ENCODE data around the gene STX1B. TPM values are rescaled to one million over a fixed set of nuclear protein-coding genes. Genes with fewer than 3 reads are reported as not detected.
"Not testable (repeated sequence)": the region's sequence is repeated elsewhere in the genome, so short reads cannot be mapped to it uniquely, and the experiment has no call there.

STX1B gene
- total and polyA plus RNA-seq, 5 experiments from 2014 or later = 0.07 to 3.9 (median 1.7) TPM; not detected in 1

- Mint-ChIP-seq H3K4me3 (peak overlapping the region in 2 of 10 donors; percentile 12 to 55), H3K27ac (peak overlapping the region in 4 of 10 donors; percentile 34 to 62 (median 48)), H3K9me3 (no peaks in the 10 kb centered on the region), H3K27me3 (no peaks in the 10 kb centered on the region), H3K4me1 (peaks cover 14 to 21% (median 19%) of the 10 kb centered on the region in 4 donors), H3K36me3 (peaks cover 0 to 7% (median 4%) of the 10 kb centered on the region in 3 donors)
- DNase-seq = peak in 9 of 10 donors; percentile 36 to 67 (median 52)
- POLR2A ChIA-PET = interaction anchor here (0.5 to 2.3 kb wide), 8 partner anchors 11 to 238 kb away, joined by 3 to 10 read pairs (median 4); partner anchors contain the start of gene FUS
- peak; percentile 93 to 98 for ATAC-seq
Observed at GRCh38 chr16:30941600-30942425, 68.6 kb downstream of the STX1B start.

- H3K27ac Mint-ChIP-seq, H3K27me3 Mint-ChIP-seq, ATAC-seq, H3K36me3 Mint-ChIP-seq, H3K4me3 Mint-ChIP-seq, H3K9me3 Mint-ChIP-seq, DNase-seq: not testable (repeated sequence)
- peaks cover 18 to 31% (median 29%) of the 10 kb centered on the region in 4 donors for H3K4me1 Mint-ChIP-seq
- POLR2A ChIA-PET = interaction anchor here (0.6 to 1.1 kb wide), 2 partner anchors 13 to 15 kb away, joined by 3 to 4 read pairs; no protein-coding TSS in a partner anchor
Observed at GRCh38 chr16:30939571-30939970, 70.9 kb downstream of the STX1B start.

Other genes with a start within 250 kb of the STX1B start
- 1 to 10 TPM; 2.0 to 4.1 TPM for gene CFAP119, start 248.6 kb downstream of the STX1B start, total RNA-seq
- gene CFAP119, start 248.6 kb downstream of the STX1B start, polyA plus RNA-seq = under 1 TPM; 0.11 to 0.38 (median 0.31) TPM
- gene RNF40, start 248.3 kb downstream of the STX1B start, total RNA-seq = 100 to 1,000 TPM; 112 to 114 TPM
- gene RNF40, start 248.3 kb downstream of the STX1B start, polyA plus RNA-seq = 10 to 100 TPM; 24.4 to 52.4 (median 27.2) TPM
- 1 to 10 TPM; 9.3 to 10.0 TPM for gene ZNF629, start 223.4 kb downstream of the STX1B start, total RNA-seq
- 1 to 10 TPM in 1 of 3 donors, under 1 TPM in 2; 0.17 to 2.5 (median 0.91) TPM for gene ZNF629, start 223.4 kb downstream of the STX1B start, polyA plus RNA-seq
- 10 to 100 TPM; 24.2 to 24.6 TPM for gene BCL7C, start 116.6 kb downstream of the STX1B start, total RNA-seq
- 10 to 100 TPM; 33.9 to 38.8 (median 34.7) TPM for gene BCL7C, start 116.6 kb downstream of the STX1B start, polyA plus RNA-seq
- 1 to 10 TPM; 1.0 to 1.3 TPM for gene CTF1, start 114.0 kb downstream of the STX1B start, total RNA-seq
- under 1 TPM in 1 of 3 donors, not detected in 2; 0.14 TPM for gene CTF1, start 114.0 kb downstream of the STX1B start, polyA plus RNA-seq
- gene FBXL19, start 87.1 kb downstream of the STX1B start, total RNA-seq = 10 to 100 TPM; 13.1 to 16.8 TPM
- gene FBXL19, start 87.1 kb downstream of the STX1B start, polyA plus RNA-seq = under 1 TPM; 0.06 to 0.29 (median 0.16) TPM
- gene ORAI3, start 61.6 kb downstream of the STX1B start, total RNA-seq = 10 to 100 TPM; 18.6 to 20.8 TPM
- 10 to 100 TPM; 15.2 to 16.0 (median 15.5) TPM for gene ORAI3, start 61.6 kb downstream of the STX1B start, polyA plus RNA-seq
- gene SETD1A, start 52.9 kb downstream of the STX1B start, total RNA-seq = 10 to 100 TPM; 39.5 to 44.3 TPM
- 1 to 10 TPM in 1 of 3 donors, under 1 TPM in 2; 0.35 to 2.0 (median 0.77) TPM for gene SETD1A, start 52.9 kb downstream of the STX1B start, polyA plus RNA-seq
- 1 to 10 TPM; 1.2 to 1.9 TPM for gene HSD3B7, start 25.4 kb downstream of the STX1B start, total RNA-seq
- gene HSD3B7, start 25.4 kb downstream of the STX1B start, polyA plus RNA-seq = under 1 TPM in 2 of 3 donors, not detected in 1; 0.07 to 0.08 TPM
- gene STX4, start 22.9 kb upstream of the STX1B start, total RNA-seq = 100 to 1,000 TPM in 1 of 2 experiments, 10 to 100 TPM in 1; 97.9 to 100 TPM
- gene STX4, start 22.9 kb upstream of the STX1B start, polyA plus RNA-seq = 10 to 100 TPM; 23.2 to 31.3 (median 23.7) TPM
- 10 to 100 TPM; 11.7 to 13.7 TPM for gene ZNF668, start 63.6 kb upstream of the STX1B start, total RNA-seq
- gene ZNF668, start 63.6 kb upstream of the STX1B start, polyA plus RNA-seq = 1 to 10 TPM; 4.2 to 9.1 (median 7.5) TPM
- gene ZNF646, start 63.8 kb upstream of the STX1B start, total RNA-seq = 10 to 100 TPM; 33.2 to 35.7 TPM
- 1 to 10 TPM; 2.8 to 9.1 (median 4.0) TPM for gene ZNF646, start 63.8 kb upstream of the STX1B start, polyA plus RNA-seq
- gene PRSS53, start 78.3 kb upstream of the STX1B start, total RNA-seq = 10 to 100 TPM; 11.1 to 11.4 TPM
- gene PRSS53, start 78.3 kb upstream of the STX1B start, polyA plus RNA-seq = under 1 TPM; 0.49 to 0.54 (median 0.51) TPM
- gene VKORC1, start 84.2 kb upstream of the STX1B start, total RNA-seq = 10 to 100 TPM; 42.0 to 47.8 TPM
- gene VKORC1, start 84.2 kb upstream of the STX1B start, polyA plus RNA-seq = 100 to 1,000 TPM in 1 of 3 donors, 10 to 100 TPM in 2; 98.2 to 109 (median 99.1) TPM
- gene BCKDK, start 97.7 kb upstream of the STX1B start, total RNA-seq = 10 to 100 TPM; 17.1 to 19.7 TPM
- gene BCKDK, start 97.7 kb upstream of the STX1B start, polyA plus RNA-seq = 10 to 100 TPM; 20.8 to 30.8 (median 23.4) TPM
- 100 to 1,000 TPM; 118 to 123 TPM for gene KAT8, start 107.0 kb upstream of the STX1B start, total RNA-seq
- gene KAT8, start 107.0 kb upstream of the STX1B start, polyA plus RNA-seq = 10 to 100 TPM; 58.0 to 90.5 (median 67.4) TPM
- gene PRSS8, start 125.1 kb upstream of the STX1B start, total RNA-seq = not detected
- not detected for gene PRSS8, start 125.1 kb upstream of the STX1B start, polyA plus RNA-seq
- gene PRSS36, start 139.4 kb upstream of the STX1B start, total RNA-seq = under 1 TPM; 0.63 to 0.83 TPM
- gene PRSS36, start 139.4 kb upstream of the STX1B start, polyA plus RNA-seq = 1 to 10 TPM in 2 of 3 donors, under 1 TPM in 1; 0.79 to 3.5 (median 1.4) TPM
- 100 to 1,000 TPM; 607 to 637 TPM for gene FUS, start 169.5 kb upstream of the STX1B start, total RNA-seq
- 100 to 1,000 TPM; 118 to 163 (median 149) TPM for gene FUS, start 169.5 kb upstream of the STX1B start, polyA plus RNA-seq
- 10 to 100 TPM; 22.0 to 22.2 TPM for gene PYCARD, start 192.1 kb upstream of the STX1B start, total RNA-seq
- 10 to 100 TPM; 39.3 to 65.2 (median 39.7) TPM for gene PYCARD, start 192.1 kb upstream of the STX1B start, polyA plus RNA-seq
- gene TRIM72, start 203.5 kb upstream of the STX1B start, total RNA-seq = not detected
- not detected for gene TRIM72, start 203.5 kb upstream of the STX1B start, polyA plus RNA-seq
- not detected for gene PYDC1, start 206.5 kb upstream of the STX1B start, total RNA-seq
- not detected for gene PYDC1, start 206.5 kb upstream of the STX1B start, polyA plus RNA-seq
- gene ITGAM, start 249.3 kb upstream of the STX1B start, total RNA-seq = 1 to 10 TPM; 1.5 to 1.8 TPM
- gene ITGAM, start 249.3 kb upstream of the STX1B start, polyA plus RNA-seq = 1 to 10 TPM in 1 of 3 donors, under 1 TPM in 2; 0.21 to 6.5 (median 0.77) TPM